ENCODE data around the gene ABCF2.

Gene ABCF2

GRCh38 chr7:151226875-151227782 lies at the start of gene ABCF2:
Gene ABCF2, minus strand, starts transcription at chr7:151227205. Its CDS starts 747 bp downstream, at chr7:151226458.
- in situ Hi-C loops (cut with MboI; ENCODE audit: low sequenced_read_pairs) = no loop called here

- in situ Hi-C loops (cut with MboI; ENCODE audit: low sequenced_read_pairs) = no loop called here
Observed at GRCh38 chr7:151275813-151276577, 49.0 kb upstream of the ABCF2 start.

GRCh38 chr7:151274936-151275812 lies 48.2 kb upstream of the ABCF2 start:
- in situ Hi-C loops (cut with MboI; ENCODE audit: low sequenced_read_pairs) = no loop called here

GRCh38 chr7:151274396-151274795 lies 47.4 kb upstream of the ABCF2 start:
- in situ Hi-C loops (cut with MboI; ENCODE audit: low sequenced_read_pairs) = no loop called here

- in situ Hi-C loops (cut with MboI; ENCODE audit: low sequenced_read_pairs) = no loop called here
Observed at GRCh38 chr7:151273651-151274390, 46.8 kb upstream of the ABCF2 start.

- in situ Hi-C loops (cut with MboI; ENCODE audit: low sequenced_read_pairs) = no loop called here
Observed at GRCh38 chr7:151272877-151273276, 45.9 kb upstream of the ABCF2 start.

GRCh38 chr7:151272405-151272804 lies 45.4 kb upstream of the ABCF2 start:
- in situ Hi-C loops (cut with MboI; ENCODE audit: low sequenced_read_pairs) = no loop called here

- in situ Hi-C loops (cut with MboI; ENCODE audit: low sequenced_read_pairs) = no loop called here
Observed at GRCh38 chr7:151271699-151272355, 44.8 kb upstream of the ABCF2 start.

GRCh38 chr7:151269511-151269910 lies 42.5 kb upstream of the ABCF2 start:
- in situ Hi-C loops (cut with MboI; ENCODE audit: low sequenced_read_pairs) = no loop called here

GRCh38 chr7:151265351-151265931 lies 38.4 kb upstream of the ABCF2 start:
- in situ Hi-C loops (cut with MboI; ENCODE audit: low sequenced_read_pairs) = no loop called here

- in situ Hi-C loops (cut with MboI; ENCODE audit: low sequenced_read_pairs) = no loop called here
Observed at GRCh38 chr7:151264615-151265014, 37.6 kb upstream of the ABCF2 start.

- in situ Hi-C loops (cut with MboI; ENCODE audit: low sequenced_read_pairs) = no loop called here
Observed at GRCh38 chr7:151261529-151261928, 34.5 kb upstream of the ABCF2 start.

GRCh38 chr7:151260883-151261282 lies 33.9 kb upstream of the ABCF2 start:
- in situ Hi-C loops (cut with MboI; ENCODE audit: low sequenced_read_pairs) = no loop called here

GRCh38 chr7:151260471-151260870 lies 33.5 kb upstream of the ABCF2 start:
- in situ Hi-C loops (cut with MboI; ENCODE audit: low sequenced_read_pairs) = no loop called here

- in situ Hi-C loops (cut with MboI; ENCODE audit: low sequenced_read_pairs) = no loop called here
Observed at GRCh38 chr7:151257990-151258389, 31.0 kb upstream of the ABCF2 start.

GRCh38 chr7:151256410-151257045 lies 29.5 kb upstream of the ABCF2 start:
- in situ Hi-C loops (cut with MboI; ENCODE audit: low sequenced_read_pairs) = no loop called here

- in situ Hi-C loops (cut with MboI; ENCODE audit: low sequenced_read_pairs) = no loop called here
Observed at GRCh38 chr7:151255390-151255789, 28.4 kb upstream of the ABCF2 start.

GRCh38 chr7:151254851-151255250 lies 27.8 kb upstream of the ABCF2 start:
- in situ Hi-C loops (cut with MboI; ENCODE audit: low sequenced_read_pairs) = no loop called here

GRCh38 chr7:151254316-151254715 lies 27.3 kb upstream of the ABCF2 start:
- in situ Hi-C loops (cut with MboI; ENCODE audit: low sequenced_read_pairs) = no loop called here
